Mucosa of rectum (tissue), 2 donors: ENCODE results near the gene SLCO4C1.

Experiments used
- H3K27ac ChIP-seq, 2 donors: one replicate each; pipeline ENCODE4 v1.7.0; 2013; ENCODE audit warnings: inconsistent platforms in 2 of 2, low read depth in 2 of 2, low read length in 2 of 2
- H3K27me3 ChIP-seq, 2 donors: one replicate each; pipeline ENCODE4 v1.7.0; 2013; ENCODE audit warnings: low read length in 2 of 2; ENCODE audit not compliant: control insufficient read depth in 2 of 2, insufficient read depth in 2 of 2
- H3K36me3 ChIP-seq, 2 donors: one replicate each; pipeline ENCODE4 v1.7.0; 2013; ENCODE audit warnings: low read length in 2 of 2; ENCODE audit not compliant: control insufficient read depth in 2 of 2, insufficient read depth in 2 of 2
- H3K4me1 ChIP-seq, 2 donors: one replicate each; pipeline ENCODE4 v1.7.0; 2013; ENCODE audit warnings: low read length in 2 of 2, mild to moderate bottlenecking in 1 of 2; ENCODE audit not compliant: control insufficient read depth in 2 of 2, insufficient read depth in 2 of 2
- H3K4me3 ChIP-seq, 2 donors: one replicate each; pipeline ENCODE4 v1.7.0; 2013; ENCODE audit warnings: low read length in 2 of 2
- H3K9ac ChIP-seq, 2 donors: one replicate each; pipeline ENCODE4 v1.7.0; 2013; ENCODE audit warnings: low read length in 2 of 2, low read depth in 1 of 2, mild to moderate bottlenecking in 1 of 2
- H3K9me3 ChIP-seq, 2 donors: one replicate each; pipeline ENCODE4 v1.7.0; 2013; ENCODE audit warnings: low read length in 2 of 2; ENCODE audit not compliant: control insufficient read depth in 2 of 2
- donor health status: healthy.
- donor health status: Normal muscosa, but diverticular disease.

The SLCO4C1 gene

DNA sequence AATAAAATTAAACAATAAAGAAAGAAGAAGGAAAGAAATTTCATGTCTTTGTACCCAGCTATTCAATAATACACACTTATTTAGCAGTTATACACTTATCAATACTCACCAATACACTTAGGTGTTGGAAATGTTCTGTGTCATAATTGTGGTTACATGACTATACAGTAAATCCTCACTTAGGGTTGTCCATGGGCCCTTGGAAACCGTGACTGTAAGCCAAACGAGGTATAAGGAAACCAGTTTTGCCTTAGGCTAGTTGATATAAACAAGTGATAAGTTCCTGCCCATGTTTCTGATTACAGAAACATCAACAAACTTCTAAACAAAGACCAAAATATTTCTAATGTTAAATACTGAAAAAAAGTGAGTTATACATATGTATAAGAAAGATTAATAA, 10.0 kb upstream of the SLCO4C1 start:
- Histone ChIP-seq H3K36me3 (no peaks in the 10 kb centered on the region), H3K27ac (no peak overlapping the region), H3K9ac (no peak overlapping the region), H3K4me3 (no peak overlapping the region), H3K9me3 (no peaks in the 10 kb centered on the region), H3K27me3 (no peaks in the 10 kb centered on the region), H3K4me1 (no peaks in the 10 kb centered on the region)

GRCh38 chr5:102295534-102296177, 428 bp downstream of the SLCO4C1 start:
- Histone ChIP-seq H3K27me3 (no peaks in the 10 kb centered on the region), H3K9ac (peak overlapping the region in 1 of 2 donors; percentile 31), H3K27ac (no peak overlapping the region), H3K4me3 (peak overlapping the region; percentile 69 to 79), H3K4me1 (peaks cover 4 to 9% of the 10 kb centered on the region in 2 donors), H3K9me3 (no peaks in the 10 kb centered on the region), H3K36me3 (no peaks in the 10 kb centered on the region)

DNA sequence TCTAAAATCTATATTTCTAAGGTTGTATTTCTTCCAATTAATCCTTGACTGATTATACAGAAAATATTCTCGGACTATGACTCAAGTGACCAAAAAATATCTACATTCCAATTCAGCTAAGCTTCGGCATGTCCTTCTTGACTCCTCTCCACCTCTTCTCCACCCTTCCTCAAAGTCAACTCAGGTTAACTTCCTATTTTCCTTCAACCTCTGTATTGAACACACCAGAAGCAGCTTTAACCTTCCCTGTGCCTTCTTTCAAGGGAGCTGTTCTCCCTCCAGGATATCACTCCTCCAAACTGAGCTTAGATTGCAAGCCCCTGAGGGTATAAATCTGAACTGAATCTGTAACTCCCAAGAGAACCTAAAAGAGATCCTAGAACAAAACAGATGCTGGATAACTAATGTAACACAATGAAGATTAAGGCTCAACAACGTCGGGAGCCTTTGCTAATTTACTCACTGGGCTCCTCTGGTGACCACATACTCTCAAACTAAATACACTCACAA, 1.1 kb downstream of the SLCO4C1 start:
- H3K4me3 ChIP-seq: peak overlapping the region; percentile 16 to 79
- no peaks in the 10 kb centered on the region for H3K27me3 ChIP-seq
- no peaks in the 10 kb centered on the region for H3K36me3 ChIP-seq
- no peaks in the 10 kb centered on the region for H3K9me3 ChIP-seq
- H3K9ac ChIP-seq: no peak overlapping the region
- peaks cover 4 to 9% of the 10 kb centered on the region in 2 donors for H3K4me1 ChIP-seq
- H3K27ac ChIP-seq: no peak overlapping the region

GRCh38 chr5:102290004-102290403, 6.1 kb downstream of the SLCO4C1 start:
- Histone ChIP-seq H3K27ac (no peak overlapping the region), H3K4me3 (no peak overlapping the region), H3K9ac (no peak overlapping the region), H3K27me3 (no peaks in the 10 kb centered on the region), H3K36me3 (no peaks in the 10 kb centered on the region), H3K4me1 (peaks cover 0 to 1% of the 10 kb centered on the region in 2 donors), H3K9me3 (no peaks in the 10 kb centered on the region)

DNA sequence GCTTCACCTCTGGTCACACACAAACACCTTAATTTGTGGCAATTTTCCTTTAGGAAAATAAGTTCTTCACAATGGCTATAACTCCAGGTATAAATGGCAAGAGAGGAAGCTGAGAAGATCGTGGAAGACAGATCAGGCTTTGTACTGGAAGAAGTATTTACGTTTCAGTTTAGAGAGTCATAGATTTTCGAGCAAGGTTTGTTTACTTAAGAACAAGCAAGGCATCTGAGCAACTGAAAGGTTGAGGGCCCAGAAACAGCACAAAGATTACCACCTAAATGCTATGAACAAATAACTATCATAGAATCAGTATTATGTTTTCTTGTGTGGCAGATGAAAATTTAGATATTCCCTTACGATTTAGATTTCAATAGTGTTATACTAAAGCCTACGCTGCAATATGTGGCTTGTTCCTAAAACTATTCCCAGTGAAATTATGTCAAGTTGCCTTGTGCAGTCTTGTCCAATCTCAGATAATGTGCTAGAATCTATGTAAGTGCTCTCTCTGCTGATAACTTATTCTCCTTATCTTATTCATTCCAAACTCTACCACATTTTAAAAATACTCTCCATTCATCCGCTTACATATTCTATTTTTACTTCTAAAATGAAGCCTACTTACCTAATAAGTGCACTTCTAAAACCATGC, 6.7 kb downstream of the SLCO4C1 start:
- H3K9me3 ChIP-seq: no peaks in the 10 kb centered on the region
- no peaks in the 10 kb centered on the region for H3K27me3 ChIP-seq
- H3K36me3 ChIP-seq: no peaks in the 10 kb centered on the region
- no peak overlapping the region for H3K4me3 ChIP-seq
- no peak overlapping the region for H3K27ac ChIP-seq
- no peak overlapping the region for H3K9ac ChIP-seq
- no peaks in the 10 kb centered on the region for H3K4me1 ChIP-seq

DNA sequence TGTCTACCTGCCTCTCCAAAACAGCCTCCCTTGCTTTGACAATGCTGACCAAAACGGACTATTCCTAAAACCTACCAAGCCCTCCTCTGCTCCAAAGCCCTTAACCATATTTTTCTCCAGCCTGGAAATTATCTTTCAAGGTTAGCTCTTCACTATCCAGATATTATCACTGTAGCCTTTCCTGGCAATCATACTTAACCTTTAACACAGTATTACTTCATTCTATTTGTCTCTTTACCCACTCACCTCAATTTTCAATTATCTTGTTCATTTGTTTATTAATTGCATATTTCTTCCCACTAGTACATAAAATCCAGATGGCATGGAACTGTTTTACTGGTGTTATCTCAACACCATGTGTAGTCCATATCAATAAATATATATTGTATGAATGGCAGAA, 7.5 kb downstream of the SLCO4C1 start:
- Histone ChIP-seq H3K4me3 (no peak overlapping the region), H3K9me3 (no peaks in the 10 kb centered on the region), H3K4me1 (no peaks in the 10 kb centered on the region), H3K27ac (no peak overlapping the region), H3K9ac (no peak overlapping the region), H3K36me3 (no peaks in the 10 kb centered on the region), H3K27me3 (no peaks in the 10 kb centered on the region)

- Histone ChIP-seq H3K27me3 (no peaks in the 10 kb centered on the region), H3K4me1 (no peaks in the 10 kb centered on the region), H3K36me3 (no peaks in the 10 kb centered on the region), H3K9me3 (no peaks in the 10 kb centered on the region), H3K4me3 (no peak overlapping the region), H3K27ac (no peak overlapping the region), H3K9ac (no peak overlapping the region)
Measured at GRCh38 chr5:102286476-102286875, 9.6 kb downstream of the SLCO4C1 start.

GRCh38 chr5:102283102-102283797, 12.8 kb downstream of the SLCO4C1 start:
- no peak overlapping the region for H3K27ac ChIP-seq
- H3K27me3 ChIP-seq: no peaks in the 10 kb centered on the region
- H3K9ac ChIP-seq: no peak overlapping the region
- H3K36me3 ChIP-seq: no peaks in the 10 kb centered on the region
- H3K4me3 ChIP-seq: no peak overlapping the region
- H3K9me3 ChIP-seq: no peaks in the 10 kb centered on the region
- no peaks in the 10 kb centered on the region for H3K4me1 ChIP-seq

DNA sequence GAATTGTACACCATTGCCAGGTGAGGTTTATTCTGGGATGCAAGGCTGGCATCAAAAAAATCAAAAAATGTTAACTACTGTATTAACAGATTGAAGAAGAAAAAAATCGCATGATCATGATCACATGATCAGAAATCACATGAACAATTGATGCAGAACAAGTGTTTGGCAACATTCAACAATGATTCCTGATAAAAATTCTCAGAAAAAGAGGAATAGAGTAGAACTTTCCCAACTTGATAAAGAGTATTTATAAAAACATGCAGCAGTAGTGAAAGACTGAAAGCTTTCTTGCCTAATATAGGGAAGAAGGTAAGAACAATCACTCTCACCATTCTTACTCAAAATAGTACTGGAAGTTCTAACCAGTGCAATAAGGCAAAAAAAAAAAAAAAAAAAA, 16.4 kb downstream of the SLCO4C1 start:
- Histone ChIP-seq H3K36me3 (no peaks in the 10 kb centered on the region), H3K9me3 (no peaks in the 10 kb centered on the region), H3K4me1 (no peaks in the 10 kb centered on the region), H3K27ac (no peak overlapping the region), H3K4me3 (no peak overlapping the region), H3K27me3 (no peaks in the 10 kb centered on the region), H3K9ac (no peak overlapping the region)

- no peak overlapping the region for H3K4me3 ChIP-seq
- H3K4me1 ChIP-seq: no peaks in the 10 kb centered on the region
- H3K27ac ChIP-seq: no peak overlapping the region
- no peaks in the 10 kb centered on the region for H3K36me3 ChIP-seq
- H3K27me3 ChIP-seq: no peaks in the 10 kb centered on the region
- H3K9ac ChIP-seq: no peak overlapping the region
- no peaks in the 10 kb centered on the region for H3K9me3 ChIP-seq
Measured at GRCh38 chr5:102278231-102278630, 17.9 kb downstream of the SLCO4C1 start.
